Ovary (tissue), 9 donors: ENCODE results near the gene LCN12. TPM values are rescaled to one million over a fixed set of nuclear protein-coding genes. Genes with fewer than 3 reads are reported as not detected.

ENCODE experiments used
- DNase-seq, 5 donors: peaks; one replicate each; pipeline ENCODE4 v3.0.0-alpha.2; 2019 to 2020
- H3K27ac ChIP-seq, 2 donors: fragments of 200-600 bp; one replicate each; pipeline versions ENCODE4 v1.5.1 to v1.8.0; 2019 to 2022
- H3K27me3 ChIP-seq: fragments of 200-600 bp; one replicate; pipeline ENCODE4 v1.8.0; 2022
- H3K36me3 ChIP-seq: fragments of 200-600 bp; sonication (generic); one replicate; pipeline ENCODE4 v1.5.1; 2019
- H3K4me1 ChIP-seq: one replicate; pipeline ENCODE4 v1.8.1; 2013; ENCODE audit warnings: mild to moderate bottlenecking, moderate library complexity; ENCODE audit not compliant: insufficient read depth
- H3K4me3 ChIP-seq: fragments of 200-600 bp; sonication (generic); one replicate; pipeline ENCODE4 v1.5.1; 2017
- H3K9me3 ChIP-seq, 2 donors: fragments of 200-600 bp in 1 of 2; sonication (generic) in 1 of 2; one replicate each; pipeline versions ENCODE4 v1.5.1 to v1.8.1; 2013 to 2019; ENCODE audit warnings: mild to moderate bottlenecking in 1 of 2, moderate library complexity in 1 of 2
- CTCF ChIP-seq, 3 donors: fragments of 450-650 bp in 2 of 3; fragments of 200-600 bp in 1 of 3; IDR thresholded peaks; one replicate each; pipeline versions ENCODE4 v1.5.1 to v1.8.0; 2016 to 2022; ENCODE audit warnings: antibody characterized with exemption in 3 of 3, mild to moderate bottlenecking in 1 of 3
- EP300 ChIP-seq: sonication (generic); formaldehyde crosslinking; IDR thresholded peaks from one replicate; pipeline ENCODE4 v1.6.1; 2017; ENCODE audit warnings: antibody characterized with exemption
- POLR2A ChIP-seq: fragments of 450-650 bp; IDR thresholded peaks from one replicate; pipeline ENCODE4 v1.6.1; 2017; ENCODE audit warnings: antibody characterized with exemption, mild to moderate bottlenecking, moderate library complexity
- WGBS, 3 donors: extraction: QIAGEN DNeasy Blood & Tissue Kit in 1 of 3; methylation state at CpG; one replicate each; pipeline versions ENCODE4 v1.1.5 to v1.1.7; 2013 to 2017; 5-methylcytosine and 5-hydroxymethylcytosine counted together
- intact Hi-C, 4 donors: fragments of 100-400 bp; cut with DNase I; formaldehyde crosslinking; loops; one replicate each; pipeline versions ENCODE4 v1.11.0 to v1.15.1; 2022 to 2023
- polyA plus RNA-seq, 2 donors: library from polyadenylated mRNA; stranded (reverse); fragments of 200-250 nt in 1 of 2; fragments of 350-450 nt in 1 of 2; fragmentation: Illumina TruSeq in 1 of 2; extraction: RNeasy Lipid Tissue Mini Kit (QIAGEN cat#74804) in 1 of 2; gene quantifications; one replicate each; pipeline ENCODE4 v1.2.3, GENCODE V29; 2013 to 2014
- total RNA-seq, 7 donors: library from RNA; depleted of rRNA in 2 of 7; stranded (reverse); fragments of >200 nt in 2 of 7; fragmentation: NEBNext Ultra II Directional in 3 of 7; extraction: Animal tissue kit (Norgen Biotek cat#: 25700) in 3 of 7; gene quantifications; one replicate each; pipeline versions ENCODE4 v1.1.0 to v1.2.4, GENCODE V29; 2016 to 2023
- donor health status: DM: no; HTN: no; CAD: no; lungs with moderate emphysema.
- donor health status: DM: no; HTN: no; CAD: no.
- donor health status: Bipolar disorder and iron deficiency.
- donor health status: DM: yes; HTN: yes; CAD: no.
- donor health status: DM: no; HTN: no; CAD: no.
- donor health status: DM: yes; HTN: yes; CAD: no.

LCN12 gene
- total and polyA plus RNA-seq, 9 donors = 1.1 to 40.9 (median 13.4) TPM

GRCh38 chr9:136990242-136990911 lies 38.3 kb downstream of the LCN12 start:
- intact Hi-C loops = no loop called here
- Histone ChIP-seq H3K36me3 (no peaks in the 10 kb centered on the region), H3K4me3 (no peak overlapping the region), H3K4me1 (peaks cover 5% of the 10 kb centered on the region), H3K27ac (no peak overlapping the region), H3K27me3 (no peaks in the 10 kb centered on the region), H3K9me3 (no peaks in the 10 kb centered on the region)
- DNase-seq = no peak
- 87 to 92% (median 89%) methylated on average over 10 of the region's 10 CpGs for WGBS, 3 donors
- TF ChIP-seq CTCF (IDR thresholded peaks at IDR 0.05) (no peak), EP300 (no peak), POLR2A (no peak)

- peak; percentile 91 to 95 (median 94) for DNase-seq
- 0 to 1% (median 1%) methylated on average over 61 to 92 of the region's 92 CpGs for WGBS, 3 donors
These were observed 40.1 kb downstream of the LCN12 start, which contains the start of gene PAXX for GRCh38 chr9:136991993-136992818. TSS of gene PAXX (plus strand) at chr9:136992422. CDS start at chr9:136992444, 22 bp downstream.

GRCh38 chr9:136992819-136993369 lies 40.8 kb downstream of the LCN12 start:
- no peaks in the 10 kb centered on the region for H3K36me3 ChIP-seq
- no peak for TF ChIP-seq CTCF (IDR thresholded peaks at IDR 0.05)
- no peak for TF ChIP-seq POLR2A
- no peak for TF ChIP-seq EP300
- no peaks in the 10 kb centered on the region for H3K9me3 ChIP-seq
- H3K4me3 ChIP-seq = peak overlapping the region; percentile 66
- H3K27ac ChIP-seq = peak overlapping the region in 1 of 2 donors; percentile 4
- H3K4me1 ChIP-seq = peaks cover 14% of the 10 kb centered on the region
- DNase-seq = peak in 1 of 5 donors; percentile 48
- intact Hi-C loops = no loop called here
- no peaks in the 10 kb centered on the region for H3K27me3 ChIP-seq
- 30 to 40% (median 33%) methylated on average over 17 to 18 of the region's 18 CpGs for WGBS, 3 donors

More at GRCh38 chr9:136991993-136992818, 40.1 kb downstream of the LCN12 start, which contains the start of gene PAXX:
- H3K27me3 ChIP-seq = no peaks in the 10 kb centered on the region
- H3K27ac ChIP-seq = peak within 1 kb of the TSS in 1 of 2 donors; percentile 72
- H3K36me3 ChIP-seq = no peaks in the 10 kb centered on the region
- TF ChIP-seq EP300 = no peak
- TF ChIP-seq CTCF (IDR thresholded peaks at IDR 0.05) = no peak
- TF ChIP-seq POLR2A = peak; percentile 24
- H3K4me1 ChIP-seq = peaks cover 14% of the 10 kb centered on the region
- H3K9me3 ChIP-seq = no peaks in the 10 kb centered on the region
- intact Hi-C loops = no loop called here
- H3K4me3 ChIP-seq = peak within 1 kb of the TSS; percentile 66

- TF ChIP-seq EP300 (no peak), CTCF (IDR thresholded peaks at IDR 0.05) (no peak)
- intact Hi-C loops = no loop called here
- Histone ChIP-seq H3K27ac (no peak overlapping the region), H3K9me3 (no peaks in the 10 kb centered on the region), H3K36me3 (no peaks in the 10 kb centered on the region), H3K4me1 (peaks cover 14% of the 10 kb centered on the region), H3K4me3 (no peak overlapping the region), H3K27me3 (no peaks in the 10 kb centered on the region)
- DNase-seq = no peak
- 82 to 87% (median 85%) methylated on average over 48 to 54 of the region's 54 CpGs for whole genome bisulfite sequencing, 3 donors
These were observed 42.3 kb downstream of the LCN12 start for GRCh38 chr9:136994180-136994887.
